Fibroblast of lung (primary cell): ENCODE results near the gene F8A3.
"Not testable (repeated sequence)": the region's sequence is repeated elsewhere in the genome, so short reads cannot be mapped to it uniquely, and the experiment has no call there.

Experiments used
- CTCF ChIP-seq, 2 donors: IDR thresholded peaks in 1 of 2; conservative IDR thresholded peaks in 1 of 2; 1 replicate in 1 of 2; 2 replicates in 1 of 2; pipeline ENCODE4 v1.5.1; 2011 to 2012; ENCODE audit warnings: low read length in 2 of 2, control low read depth in 1 of 2, inconsistent platforms in 1 of 2, low read depth in 1 of 2, mild to moderate bottlenecking in 1 of 2
- EZH2 ChIP-seq: IDR thresholded peaks from 2 replicates; pipeline ENCODE4 v1.5.1; 2012; ENCODE audit warnings: low read length, control low read depth, mild to moderate bottlenecking; ENCODE audit errors: missing control alignments

GRCh38 chrX:155491421-155491820 lies 33.0 kb upstream of the F8A3 start:
- not testable (repeated sequence) for TF ChIP-seq CTCF (conservative IDR thresholded peaks at IDR 0.05 in 1 of 2, IDR thresholded peaks at IDR 0.05 in 1 of 2; ENCODE audit: low read depth in 1 of 2, low read length in 2 of 2); EZH2
